ENCODE measurements around the gene MFAP2. TPM values are rescaled to one million over a fixed set of nuclear protein-coding genes. Genes with fewer than 3 reads are reported as not detected.

MFAP2 gene
- total and polyA plus RNA-seq, 11 donors: 1.2 to 13.0 (median 2.3) TPM

GRCh38 chr1:17011092-17011438 is 30.6 kb upstream of the MFAP2 start:
- Histone ChIP-seq H3K4me3 (peak overlapping the region; percentile 67 to 98 (median 85)), H3K4me1 (peaks cover 0 to 43% (median 23%) of the 10 kb centered on the region in 12 donors), H3K36me3 (peaks cover 0 to 2% (median 0%) of the 10 kb centered on the region in 9 donors), H3K9me3 (no peaks in the 10 kb centered on the region), H3K27me3 (no peaks in the 10 kb centered on the region), H3K27ac (peak overlapping the region in 11 of 12 donors; percentile 42 to 79 (median 60))
- intact Hi-C loops (cut with DNase I): loop anchor here in 5 of 10 donors (5.0 to 10.0 kb wide), 5 partner anchors 36 to 49 kb away; partner anchors contain the start of gene SDHB (in 1 of the 5)
- no peak for DNase-seq
- ATAC-seq: peak in 2 of 4 donors; percentile 4 to 6
- 0 to 2% (median 1%) methylated on average over 4 to 15 of the region's 15 CpGs for WGBS, 4 donors
- TF ChIP-seq CTCF (IDR thresholded peaks at IDR 0.05): no peak
- TF ChIP-seq POLR2A (IDR thresholded peaks at IDR 0.05): no peak

DNA sequence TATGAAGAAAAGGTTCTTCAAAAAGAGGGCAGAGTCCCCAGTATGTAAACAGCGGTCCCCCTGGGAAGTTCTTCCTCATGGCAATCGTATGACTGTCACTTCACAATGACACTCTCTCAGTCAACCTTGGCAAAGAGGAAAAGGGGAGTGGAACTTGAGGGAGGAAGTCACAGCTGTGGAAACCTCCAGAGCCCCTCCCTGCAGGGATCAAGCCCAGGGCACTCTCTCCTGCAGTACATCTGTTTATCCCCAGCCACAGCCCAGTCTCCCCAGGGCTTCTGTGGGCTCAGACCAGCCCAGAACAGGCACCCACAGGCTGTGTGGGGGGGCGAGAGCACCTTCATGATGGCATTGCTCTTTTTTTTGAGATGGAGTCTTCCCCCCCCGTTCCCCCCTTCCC is 29.3 kb upstream of the MFAP2 start:
- peak overlapping the region in 1 of 12 donors; percentile 90 for H3K4me3 ChIP-seq
- H3K27ac ChIP-seq: peak overlapping the region in 2 of 12 donors; percentile 55 to 74
- 54 to 63% (median 59%) methylated on average over 4 of the region's 4 CpGs for WGBS, 4 donors
- peaks cover 0 to 43% (median 23%) of the 10 kb centered on the region in 12 donors for H3K4me1 ChIP-seq
- H3K27me3 ChIP-seq: no peaks in the 10 kb centered on the region
- TF ChIP-seq POLR2A (IDR thresholded peaks at IDR 0.05) (no peak), CTCF (IDR thresholded peaks at IDR 0.05) (no peak)
- H3K9me3 ChIP-seq: no peaks in the 10 kb centered on the region
- no peak for DNase-seq
- peak in 2 of 4 donors; percentile 12 to 38 for ATAC-seq
- H3K36me3 ChIP-seq: peaks cover 0 to 15% (median 9%) of the 10 kb centered on the region in 9 donors
- intact Hi-C loops (cut with DNase I): loop anchor here in 5 of 10 donors (5.0 to 10.0 kb wide), 5 partner anchors 38 to 47 kb away; partner anchors contain the start of gene SDHB (in 1 of the 5)

- Histone ChIP-seq H3K4me3 (no peak overlapping the region), H3K36me3 (peaks cover 0 to 29% (median 21%) of the 10 kb centered on the region in 9 donors), H3K27ac (no peak overlapping the region), H3K4me1 (peaks cover 0 to 33% (median 23%) of the 10 kb centered on the region in 12 donors), H3K27me3 (no peaks in the 10 kb centered on the region), H3K9me3 (no peaks in the 10 kb centered on the region)
- DNase-seq (no peak), ATAC-seq (no peak)
- 92 to 94% (median 93%) methylated on average over 15 of the region's 15 CpGs for WGBS, 4 donors
- TF ChIP-seq POLR2A (IDR thresholded peaks at IDR 0.05) (no peak), CTCF (IDR thresholded peaks at IDR 0.05) (no peak)
- intact Hi-C loops (cut with DNase I): no loop called here
Measured at GRCh38 chr1:17008208-17008855, 27.9 kb upstream of the MFAP2 start.

DNA sequence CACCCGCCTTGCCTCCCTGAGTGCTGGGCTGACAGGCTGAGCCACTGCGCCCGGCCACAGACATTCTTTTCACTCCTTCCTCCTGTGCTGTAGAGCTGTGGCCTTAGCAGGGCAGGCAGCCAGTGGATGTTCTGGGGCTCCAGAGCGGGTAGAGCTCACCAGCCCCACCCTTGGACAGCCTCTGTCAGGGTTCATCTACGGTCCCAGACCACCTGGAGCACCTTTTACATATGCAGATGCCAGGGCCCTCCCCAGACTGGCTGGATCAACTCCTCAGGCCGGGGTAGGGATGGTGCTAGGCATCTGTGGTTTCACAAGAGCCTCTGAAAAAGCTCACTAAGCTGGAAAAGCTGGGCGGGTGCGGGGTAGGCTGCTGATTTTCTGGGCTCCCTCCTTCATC is 26.7 kb upstream of the MFAP2 start:
- Histone ChIP-seq H3K36me3 (peaks cover 0 to 41% (median 30%) of the 10 kb centered on the region in 9 donors), H3K4me1 (peaks cover 0 to 28% (median 22%) of the 10 kb centered on the region in 12 donors), H3K27ac (no peak overlapping the region), H3K27me3 (no peaks in the 10 kb centered on the region), H3K9me3 (no peaks in the 10 kb centered on the region), H3K4me3 (no peak overlapping the region)
- ATAC-seq: no peak
- intact Hi-C loops (cut with DNase I): no loop called here
- TF ChIP-seq POLR2A (IDR thresholded peaks at IDR 0.05) (no peak), CTCF (IDR thresholded peaks at IDR 0.05) (no peak)
- DNase-seq: no peak
- 91 to 96% (median 95%) methylated on average over 8 of the region's 8 CpGs for WGBS, 4 donors

All from heart left ventricle (tissue), 16 donors.